CD4-positive, alpha-beta memory T cell (primary cell): ENCODE data around the gene CCT8L2. TPM values are rescaled to one million over a fixed set of nuclear protein-coding genes. Genes with fewer than 3 reads are reported as not detected.
"Not testable (repeated sequence)": the region's sequence is repeated elsewhere in the genome, so short reads cannot be mapped to it uniquely, and the experiment has no call there.

Source experiments
- CTCF ChIA-PET: fragments of 350-600 bp; sonication (Branson Sonifier 250); formaldehyde crosslinking; loops from one replicate; lab custom pipeline; 2021; ENCODE audit warnings: inconsistent platforms; ENCODE audit not compliant: partially characterized antibody; lab: Charles Lee
- POLR2A ChIA-PET: fragments of 350-600 bp; sonication (Branson Sonifier 250); formaldehyde crosslinking; loops from one replicate; lab custom pipeline; 2021; ENCODE audit not compliant: partially characterized antibody; lab: Charles Lee
- DNase-seq, 5 donors: peaks; one replicate each; pipeline versions ENCODE4 v3.0.0 to v3.0.0-alpha.2; 2020 to 2022; ENCODE audit warnings: mixed read lengths in 1 of 5
- H3K27ac ChIP-seq: one replicate; pipeline ENCODE4 v1.7.0; 2013; ENCODE audit warnings: low read depth, low read length
- H3K27me3 ChIP-seq: 2 replicates; pipeline ENCODE4 v1.7.0; 2013; ENCODE audit warnings: mild to moderate bottlenecking, low read length, moderate library complexity; ENCODE audit not compliant: insufficient read depth
- H3K36me3 ChIP-seq: 2 replicates; pipeline ENCODE4 v1.7.0; 2013; ENCODE audit warnings: mild to moderate bottlenecking, low read length, moderate library complexity; ENCODE audit not compliant: insufficient read depth
- H3K4me1 ChIP-seq: 2 replicates; pipeline ENCODE4 v1.7.0; 2013; ENCODE audit warnings: mild to moderate bottlenecking, low read length, moderate library complexity; ENCODE audit not compliant: insufficient read depth
- H3K4me3 ChIP-seq, 2 donors: one replicate each; pipeline ENCODE4 v1.7.0; 2013; ENCODE audit warnings: low read length in 2 of 2, mild to moderate bottlenecking in 1 of 2
- H3K9me3 ChIP-seq, 2 donors: one replicate each; pipeline ENCODE4 v1.7.0; 2013; ENCODE audit warnings: low read length in 2 of 2, control low read depth in 1 of 2; ENCODE audit not compliant: control insufficient read depth in 1 of 2
- H3K27ac Mint-ChIP-seq, 7 donors: one replicate each; pipeline ENCODE4 v1.8.0; 2020 to 2021; ENCODE audit warnings: mixed read lengths in 7 of 7, mild to moderate bottlenecking in 6 of 7, inconsistent platforms in 3 of 7, moderate library complexity in 3 of 7
- H3K27me3 Mint-ChIP-seq, 2 donors: one replicate each; pipeline ENCODE4 v1.8.0; 2020 to 2021; ENCODE audit warnings: mixed read lengths in 2 of 2
- H3K36me3 Mint-ChIP-seq, 2 donors: one replicate each; pipeline ENCODE4 v1.8.0; 2020 to 2021; ENCODE audit warnings: mixed read lengths in 2 of 2, inconsistent platforms in 1 of 2, mild to moderate bottlenecking in 1 of 2
- H3K4me1 Mint-ChIP-seq, 4 donors: one replicate each; pipeline ENCODE4 v1.8.0; 2020 to 2021; ENCODE audit warnings: mixed read lengths in 4 of 4, mild to moderate bottlenecking in 1 of 4
- H3K4me3 Mint-ChIP-seq, 8 donors: one replicate each; pipeline ENCODE4 v1.8.0; 2020 to 2021; ENCODE audit warnings: mixed read lengths in 8 of 8, mild to moderate bottlenecking in 7 of 8, moderate library complexity in 6 of 8, inconsistent platforms in 3 of 8
- H3K9me3 Mint-ChIP-seq, 8 donors: one replicate each; pipeline ENCODE4 v1.8.0; 2020 to 2021; ENCODE audit warnings: mixed read lengths in 8 of 8, mild to moderate bottlenecking in 5 of 8, inconsistent platforms in 3 of 8, moderate library complexity in 1 of 8
- intact Hi-C: fragments of 100-400 bp; cut with micrococcal nuclease; formaldehyde crosslinking; loops from one replicate; pipeline ENCODE4 v1.15.1; 2023
- polyA plus RNA-seq, 2 donors: library from polyadenylated mRNA; unstranded; fragments of 300-500 nt; fragmentation: Illumina TruSeq; gene quantifications; one replicate each; pipeline ENCODE4 v1.2.3, GENCODE V29; 2021
- total RNA-seq, 2 experiments: library from RNA; stranded (reverse); gene quantifications; one replicate each; pipeline ENCODE4 v1.2.3, GENCODE V29; 2021

CCT8L2 gene
- total and polyA plus RNA-seq, 4 experiments from 2014 or later, result not detected

GRCh38 chr22:16602728-16603447 lies 10.3 kb upstream of the CCT8L2 start:
- peaks cover 34 to 39% of the 10 kb centered on the region in 2 donors for H3K27me3 Mint-ChIP-seq
- H3K4me3 Mint-ChIP-seq, result peak overlapping the region in 7 of 8 donors; percentile 8 to 62 (median 57)
- DNase-seq, H3K4me1 ChIP-seq, intact Hi-C loops, H3K27me3 ChIP-seq, H3K4me3 ChIP-seq, POLR2A ChIA-PET, H3K36me3 Mint-ChIP-seq, H3K27ac ChIP-seq, H3K36me3 ChIP-seq, CTCF ChIA-PET, H3K27ac Mint-ChIP-seq, H3K9me3 ChIP-seq: not testable (repeated sequence)
- peaks cover 0 to 14% (median 3%) of the 10 kb centered on the region in 8 donors for H3K9me3 Mint-ChIP-seq
- peaks cover 0 to 16% (median 10%) of the 10 kb centered on the region in 4 donors for H3K4me1 Mint-ChIP-seq

- H3K9me3 ChIP-seq, H3K36me3 Mint-ChIP-seq, H3K27ac ChIP-seq, intact Hi-C loops, H3K4me3 ChIP-seq, H3K4me1 ChIP-seq, H3K27me3 ChIP-seq, POLR2A ChIA-PET, H3K27ac Mint-ChIP-seq, CTCF ChIA-PET, DNase-seq, H3K36me3 ChIP-seq: not testable (repeated sequence)
- Mint-ChIP-seq H3K4me1 (peaks cover 0 to 16% (median 10%) of the 10 kb centered on the region in 4 donors), H3K9me3 (peaks cover 0 to 14% (median 3%) of the 10 kb centered on the region in 8 donors), H3K27me3 (peaks cover 34 to 39% of the 10 kb centered on the region in 2 donors), H3K4me3 (peak overlapping the region in 6 of 8 donors; percentile 8 to 62 (median 54))
Observed at GRCh38 chr22:16602224-16602727, 9.7 kb upstream of the CCT8L2 start.

GRCh38 chr22:16601437-16602223 lies 9.0 kb upstream of the CCT8L2 start:
- Histone ChIP-seq H3K27ac (no peak overlapping the region), H3K9me3 (no peaks in the 10 kb centered on the region), H3K4me3 (no peak overlapping the region), H3K27me3 (peaks cover 3% of the 10 kb centered on the region), H3K4me1 (no peaks in the 10 kb centered on the region), H3K36me3 (no peaks in the 10 kb centered on the region)
- H3K27me3 Mint-ChIP-seq, result peaks cover 33 to 35% of the 10 kb centered on the region in 2 donors
- CTCF ChIA-PET, result no interaction called here
- DNase-seq, result no peak
- no peak overlapping the region for H3K27ac Mint-ChIP-seq
- peak overlapping the region in 1 of 8 donors; percentile 20 for H3K4me3 Mint-ChIP-seq
- intact Hi-C loops, result no loop called here
- POLR2A ChIA-PET, result no interaction called here
- peaks cover 0 to 16% (median 10%) of the 10 kb centered on the region in 4 donors for H3K4me1 Mint-ChIP-seq
- peaks cover 0 to 14% (median 3%) of the 10 kb centered on the region in 8 donors for H3K9me3 Mint-ChIP-seq
- no peaks in the 10 kb centered on the region for H3K36me3 Mint-ChIP-seq

GRCh38 chr22:16600644-16601436 lies 8.2 kb upstream of the CCT8L2 start:
- H3K36me3 ChIP-seq, H3K36me3 Mint-ChIP-seq, H3K27ac ChIP-seq, H3K9me3 ChIP-seq, H3K27me3 ChIP-seq, POLR2A ChIA-PET, H3K4me1 ChIP-seq, intact Hi-C loops, H3K4me3 ChIP-seq, CTCF ChIA-PET, H3K27ac Mint-ChIP-seq, DNase-seq: not testable (repeated sequence)
- peak overlapping the region in 6 of 8 donors; percentile 66 to 77 (median 70) for H3K4me3 Mint-ChIP-seq
- H3K9me3 Mint-ChIP-seq, result peaks cover 0 to 17% (median 3%) of the 10 kb centered on the region in 8 donors
- peaks cover 0 to 16% (median 10%) of the 10 kb centered on the region in 4 donors for H3K4me1 Mint-ChIP-seq
- peaks cover 35 to 38% of the 10 kb centered on the region in 2 donors for H3K27me3 Mint-ChIP-seq

- H3K4me1 Mint-ChIP-seq, result peaks cover 0 to 16% (median 10%) of the 10 kb centered on the region in 4 donors
- H3K27ac Mint-ChIP-seq, H3K36me3 Mint-ChIP-seq, POLR2A ChIA-PET, H3K27ac ChIP-seq, intact Hi-C loops, H3K4me1 ChIP-seq, CTCF ChIA-PET, DNase-seq, H3K4me3 ChIP-seq, H3K27me3 ChIP-seq, H3K36me3 ChIP-seq, H3K9me3 ChIP-seq: not testable (repeated sequence)
- peak overlapping the region in 1 of 8 donors; percentile 57 for H3K4me3 Mint-ChIP-seq
- H3K27me3 Mint-ChIP-seq, result peaks cover 33 to 36% of the 10 kb centered on the region in 2 donors
- H3K9me3 Mint-ChIP-seq, result peaks cover 0 to 17% (median 3%) of the 10 kb centered on the region in 8 donors
Observed at GRCh38 chr22:16599648-16600047, 7.0 kb upstream of the CCT8L2 start.

GRCh38 chr22:16595251-16595650 lies 2.6 kb upstream of the CCT8L2 start:
- intact Hi-C loops, H3K9me3 Mint-ChIP-seq: not testable (repeated sequence)

More at GRCh38 chr22:16595251-16595650, 2.6 kb upstream of the CCT8L2 start:
- H3K36me3 ChIP-seq, H3K27me3 ChIP-seq, H3K27ac Mint-ChIP-seq, DNase-seq, H3K4me3 Mint-ChIP-seq, CTCF ChIA-PET, H3K4me1 Mint-ChIP-seq, H3K9me3 ChIP-seq, POLR2A ChIA-PET, H3K36me3 Mint-ChIP-seq, H3K4me1 ChIP-seq, H3K4me3 ChIP-seq, H3K27ac ChIP-seq: not testable (repeated sequence)
- H3K27me3 Mint-ChIP-seq, result peaks cover 13% of the 10 kb centered on the region in 2 donors
